Heart left ventricle (tissue), 16 donors: ENCODE results near the gene TCF4. TPM values are rescaled to one million over a fixed set of nuclear protein-coding genes. Genes with fewer than 3 reads are reported as not detected.

Experiments
- ATAC-seq, 4 donors: fragments of 200-7000 bp; cut with Tn5 transposase; one replicate each; pipeline ENCODE4 v1.9.1; 2020 to 2022; ENCODE audit warnings: moderate library complexity in 4 of 4, mild to moderate bottlenecking in 3 of 4, moderate number of reproducible peaks in 1 of 4
- DNase-seq, 5 donors: peaks; one replicate each; pipeline ENCODE4 v3.0.0-alpha.2; 2020
- H3K27ac ChIP-seq, 12 donors: fragments of 200-600 bp; sonication (generic) in 4 of 12; one replicate each; pipeline versions ENCODE4 v1.5.0 to v1.8.0; 2016 to 2022; ENCODE audit warnings: mild to moderate bottlenecking in 2 of 12
- H3K27me3 ChIP-seq, 9 donors: fragments of 200-600 bp; sonication (generic) in 2 of 9; one replicate each; pipeline versions ENCODE4 v1.5.1 to v1.8.0; 2016 to 2022; ENCODE audit warnings: mild to moderate bottlenecking in 3 of 9
- H3K36me3 ChIP-seq, 9 donors: fragments of 200-600 bp; sonication (generic) in 2 of 9; one replicate each; pipeline versions ENCODE4 v1.5.0 to v1.8.0; 2018 to 2022; ENCODE audit warnings: mild to moderate bottlenecking in 2 of 9
- H3K4me1 ChIP-seq, 12 donors: fragments of 200-600 bp; sonication (generic) in 4 of 12; one replicate each; pipeline versions ENCODE4 v1.5.0 to v1.8.0; 2016 to 2022; ENCODE audit warnings: mild to moderate bottlenecking in 3 of 12
- H3K4me3 ChIP-seq, 12 donors: fragments of 200-600 bp; sonication (generic) in 4 of 12; one replicate each; pipeline versions ENCODE4 v1.5.0 to v1.8.0; 2017 to 2022; ENCODE audit warnings: mild to moderate bottlenecking in 9 of 12, moderate library complexity in 4 of 12
- H3K9me3 ChIP-seq, 12 donors: fragments of 200-600 bp; sonication (generic) in 4 of 12; one replicate each; pipeline versions ENCODE4 v1.5.0 to v1.8.0; 2016 to 2022; ENCODE audit warnings: mild to moderate bottlenecking in 1 of 12
- CTCF ChIP-seq, 12 donors: fragments of 200-600 bp; sonication (generic) in 4 of 12; IDR thresholded peaks; one replicate each; pipeline versions ENCODE4 v1.5.0 to v1.8.0; 2018 to 2022; ENCODE audit warnings: antibody characterized with exemption in 12 of 12, mild to moderate bottlenecking in 5 of 12
- POLR2A ChIP-seq, 2 donors: fragments of 450-650 bp; IDR thresholded peaks; one replicate each; pipeline ENCODE4 v1.6.1; 2017; ENCODE audit warnings: antibody characterized with exemption in 2 of 2, mild to moderate bottlenecking in 2 of 2, moderate library complexity in 2 of 2
- WGBS, 4 donors: extraction: QIAGEN DNeasy Blood & Tissue Kit in 2 of 4; methylation state at CpG; one replicate each; pipeline versions ENCODE4 v1.1.5 to v1.1.7; 2013 to 2018; 5-methylcytosine and 5-hydroxymethylcytosine counted together
- intact Hi-C, 10 donors: fragments of 100-400 bp; cut with DNase I; formaldehyde crosslinking; loops; one replicate each; pipeline versions ENCODE4 v1.11.1 to v1.14.2; 2022
- polyA plus RNA-seq, 2 donors: library from polyadenylated mRNA; stranded (reverse); fragments of 200-250 nt; gene quantifications; one replicate each; pipeline ENCODE4 v1.2.3, GENCODE V29; 2013
- total RNA-seq, 9 donors: library from RNA; depleted of rRNA in 2 of 9; stranded (reverse); fragments of >200 nt in 2 of 9; fragmentation: NEBNext Ultra II Directional in 3 of 9; extraction: Animal tissue kit (Norgen Biotek cat#: 25700) in 3 of 9; gene quantifications; one replicate each; pipeline versions ENCODE4 v1.1.0 to v1.2.4, GENCODE V29; 2016 to 2023
- donor health status: ischemic (EF 13 %, LVEDD 7.1; RV severe dilation, severe dysfunction).
- donor health status: healthy with polysubstance abuse.
- donor health status: DM: no; HTN: yes; CAD: no.
- donor health status: DM: no; HTN: no; CAD: no.
- donor health status: ischemic (EF 25% LVEDD 6.9; RV normal size, moderate dysfunction).
- donor health status: ischemic (EF 25% LVEDD 5.7; RV mildly dilated, moderate dysfunction).
- donor health status: healthy.
- donor health status: DM: yes; HTN: yes; CAD: no.
- donor health status: ischemic (EF 35%, LVEDD 5.7; RV mildly dilated, moderate dysfunction).
- donor health status: nonischemic (EF 11% LVEDD 7.7; RV severe dilation, severe dysfunction).
- donor health status: DM: yes; HTN: yes; CAD: no.
- donor health status: PGD.
- donor health status: ischemic (EF 29% LVEDD 5.4; RV normal size, mild dysfunction).
- donor health status: nonischemic (EF 23%, LVEDD 6.1; RV moderate dilation, normal function).

The TCF4 gene
- total and polyA plus RNA-seq, 11 donors: 12.8 to 119 (median 71.5) TPM

GRCh38 chr18:55530166-55530565, 57.8 kb downstream of the TCF4 start:
- no peak overlapping the region for H3K27ac ChIP-seq
- WGBS, 4 donors: 82 to 90% (median 84%) methylated on average over 5 of the region's 5 CpGs
- no peaks in the 10 kb centered on the region for H3K9me3 ChIP-seq
- DNase-seq (no peak), ATAC-seq (no peak)
- no peaks in the 10 kb centered on the region for H3K36me3 ChIP-seq
- intact Hi-C loops: loop anchor here in 1 of 10 donors (10.0 kb wide), 1 partner anchor 55 kb away; no protein-coding TSS in a partner anchor
- no peaks in the 10 kb centered on the region for H3K27me3 ChIP-seq
- no peak overlapping the region for H3K4me3 ChIP-seq
- TF ChIP-seq POLR2A (IDR thresholded peaks at IDR 0.05) (no peak), CTCF (IDR thresholded peaks at IDR 0.05) (no peak)
- H3K4me1 ChIP-seq: peaks cover 0 to 45% (median 19%) of the 10 kb centered on the region in 12 donors

GRCh38 chr18:55529581-55529980, 58.4 kb downstream of the TCF4 start:
- no peak for ATAC-seq
- Histone ChIP-seq H3K4me3 (no peak overlapping the region), H3K36me3 (no peaks in the 10 kb centered on the region), H3K27me3 (no peaks in the 10 kb centered on the region), H3K4me1 (peaks cover 0 to 41% (median 17%) of the 10 kb centered on the region in 12 donors), H3K27ac (no peak overlapping the region), H3K9me3 (no peaks in the 10 kb centered on the region)
- WGBS, 4 donors: 45 to 58% (median 55%) methylated on average over 4 of the region's 4 CpGs
- no peak for DNase-seq
- intact Hi-C loops: loop anchor here in 1 of 10 donors (10.0 kb wide), 1 partner anchor 55 kb away; the partner anchor contains the start of gene TCF4
- TF ChIP-seq CTCF (IDR thresholded peaks at IDR 0.05) (peak in 1 of 12 donors; percentile 8), POLR2A (IDR thresholded peaks at IDR 0.05) (no peak)

GRCh38 chr18:55525845-55526244, 62.1 kb downstream of the TCF4 start:
- H3K27ac ChIP-seq: no peak overlapping the region
- H3K4me3 ChIP-seq: no peak overlapping the region

More at GRCh38 chr18:55525845-55526244, 62.1 kb downstream of the TCF4 start:
- Histone ChIP-seq H3K36me3 (no peaks in the 10 kb centered on the region), H3K27me3 (no peaks in the 10 kb centered on the region), H3K4me1 (peaks cover 0 to 54% (median 17%) of the 10 kb centered on the region in 12 donors), H3K9me3 (no peaks in the 10 kb centered on the region)
- intact Hi-C loops: loop anchor here in 1 of 10 donors (10.0 kb wide), 1 partner anchor 59 kb away; the partner anchor contains the start of gene TCF4
- ATAC-seq: no peak
- TF ChIP-seq CTCF (IDR thresholded peaks at IDR 0.05) (no peak), POLR2A (IDR thresholded peaks at IDR 0.05) (no peak)
- no peak for DNase-seq
